Thyroid gland (tissue), 4 donors: ENCODE results near the gene ARHGEF4. TPM values are rescaled to one million over a fixed set of nuclear protein-coding genes. Genes with fewer than 3 reads are reported as not detected.
"Not testable (repeated sequence)": the region's sequence is repeated elsewhere in the genome, so short reads cannot be mapped to it uniquely, and the experiment has no call there.

ENCODE experiments used
- DNase-seq, 2 donors: peaks; one replicate each; pipeline ENCODE4 v3.0.0-alpha.2; 2019
- H3K27ac ChIP-seq, 3 donors: fragments of 200-600 bp; sonication (generic); 1 replicate in 2 of 3; 2 replicates in 1 of 3; pipeline ENCODE4 v1.5.1; 2016 to 2019; ENCODE audit warnings: mild to moderate bottlenecking in 1 of 3, moderate library complexity in 1 of 3
- H3K27me3 ChIP-seq: fragments of 200-600 bp; sonication (generic); one replicate; pipeline ENCODE4 v1.5.1; 2019
- H3K36me3 ChIP-seq, 2 donors: fragments of 200-600 bp; sonication (generic); one replicate each; pipeline ENCODE4 v1.5.1; 2016 to 2019
- H3K4me1 ChIP-seq, 2 donors: fragments of 200-600 bp; sonication (generic); one replicate each; pipeline ENCODE4 v1.5.1; 2017 to 2019
- H3K4me3 ChIP-seq, 3 donors: fragments of 200-600 bp; sonication (generic); replicated peaks in 1 of 3; 1 replicate in 2 of 3; 2 replicates in 1 of 3; pipeline ENCODE4 v1.5.1; 2016; ENCODE audit warnings: mild to moderate bottlenecking in 1 of 3
- H3K9me3 ChIP-seq: fragments of 200-600 bp; sonication (generic); one replicate; pipeline ENCODE4 v1.5.1; 2017
- POLR2A ChIP-seq, 2 donors: fragments of 450-650 bp; IDR thresholded peaks; one replicate each; pipeline ENCODE4 v1.6.1; 2017; ENCODE audit warnings: antibody characterized with exemption in 2 of 2, mild to moderate bottlenecking in 2 of 2, moderate library complexity in 1 of 2
- WGBS, 2 donors: methylation state at CpG; one replicate each; pipeline ENCODE4 v1.1.5; 2017; 5-methylcytosine and 5-hydroxymethylcytosine counted together
- intact Hi-C: fragments of 100-400 bp; cut with DNase I; formaldehyde crosslinking; loops from one replicate; pipeline ENCODE4 v1.15.1; 2023
- total RNA-seq, 4 donors: library from RNA; depleted of rRNA; stranded (reverse); fragments of >200 nt; gene quantifications; one replicate each; pipeline ENCODE4 v1.2.3, GENCODE V29; 2016
- TF ChIP-seq, protein P1 (sequence below), 6 experiments: fragments of 200-600 bp in 3 of 6; fragments of 450-650 bp in 3 of 6; sonication (generic) in 3 of 6; IDR thresholded peaks; one replicate each; pipeline ENCODE4 v1.5.1; 2016 to 2019; ENCODE audit warnings: antibody characterized with exemption in 6 of 6, mild to moderate bottlenecking in 2 of 6, inconsistent platforms in 1 of 6, moderate library complexity in 1 of 6

Gene ARHGEF4
- total RNA-seq, 4 donors from 2014 or later: 15.6 to 24.3 (median 22.5) TPM

DNA sequence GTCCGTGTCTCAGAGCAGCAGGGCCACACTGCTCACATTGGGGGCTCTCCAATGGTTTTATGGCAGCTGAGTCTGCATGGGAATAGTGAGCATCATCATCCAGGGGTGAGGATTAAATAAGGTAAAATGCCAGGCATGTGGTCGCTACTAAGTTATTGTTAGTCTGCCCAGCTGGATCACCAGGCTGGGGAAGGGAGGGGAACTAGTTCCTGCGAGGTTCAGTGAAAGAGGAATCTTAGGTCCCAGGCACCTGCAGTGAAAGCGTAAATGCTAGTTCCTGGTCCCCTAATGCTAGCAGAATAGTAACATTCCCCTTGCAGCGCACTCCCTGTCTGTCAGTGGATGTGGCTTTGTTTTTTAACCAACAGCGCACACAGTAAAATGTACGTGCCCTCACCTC is 60.1 kb downstream of the ARHGEF4 start:
- WGBS, 2 donors: 90 to 94% methylated on average over 7 of the region's 7 CpGs
- no peak for DNase-seq
- TF ChIP-seq, protein P1, sequence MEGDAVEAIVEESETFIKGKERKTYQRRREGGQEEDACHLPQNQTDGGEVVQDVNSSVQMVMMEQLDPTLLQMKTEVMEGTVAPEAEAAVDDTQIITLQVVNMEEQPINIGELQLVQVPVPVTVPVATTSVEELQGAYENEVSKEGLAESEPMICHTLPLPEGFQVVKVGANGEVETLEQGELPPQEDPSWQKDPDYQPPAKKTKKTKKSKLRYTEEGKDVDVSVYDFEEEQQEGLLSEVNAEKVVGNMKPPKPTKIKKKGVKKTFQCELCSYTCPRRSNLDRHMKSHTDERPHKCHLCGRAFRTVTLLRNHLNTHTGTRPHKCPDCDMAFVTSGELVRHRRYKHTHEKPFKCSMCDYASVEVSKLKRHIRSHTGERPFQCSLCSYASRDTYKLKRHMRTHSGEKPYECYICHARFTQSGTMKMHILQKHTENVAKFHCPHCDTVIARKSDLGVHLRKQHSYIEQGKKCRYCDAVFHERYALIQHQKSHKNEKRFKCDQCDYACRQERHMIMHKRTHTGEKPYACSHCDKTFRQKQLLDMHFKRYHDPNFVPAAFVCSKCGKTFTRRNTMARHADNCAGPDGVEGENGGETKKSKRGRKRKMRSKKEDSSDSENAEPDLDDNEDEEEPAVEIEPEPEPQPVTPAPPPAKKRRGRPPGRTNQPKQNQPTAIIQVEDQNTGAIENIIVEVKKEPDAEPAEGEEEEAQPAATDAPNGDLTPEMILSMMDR (IDR thresholded peaks at IDR 0.05): no peak
- no peak for TF ChIP-seq POLR2A (IDR thresholded peaks at IDR 0.05)

DNA sequence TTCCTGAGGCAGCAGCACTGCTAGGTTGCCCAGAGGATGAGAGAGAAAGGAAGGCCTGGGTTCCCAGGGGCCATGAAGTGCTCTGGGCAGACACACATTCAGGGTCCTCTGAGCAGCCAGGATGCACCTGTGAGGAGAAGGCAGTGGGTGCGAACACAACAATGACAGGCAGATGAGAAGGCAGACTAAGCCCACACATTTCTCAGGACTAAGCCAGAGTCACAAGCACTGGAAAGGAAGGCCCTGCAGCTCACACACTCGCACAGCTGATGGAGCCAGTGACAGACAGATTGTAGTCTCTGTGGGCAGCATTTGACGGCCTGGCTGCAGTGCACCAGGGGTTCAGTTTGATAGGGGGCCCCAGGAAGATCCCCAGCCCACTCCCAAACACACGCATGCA is 61.8 kb downstream of the ARHGEF4 start:
- intact Hi-C loops: no loop called here
- WGBS, 2 donors: 72 to 77% methylated on average over 4 of the region's 4 CpGs
- no peak for TF ChIP-seq POLR2A (IDR thresholded peaks at IDR 0.05)
- TF ChIP-seq, protein P1 (IDR thresholded peaks at IDR 0.05): no peak

More for the DNA sequence above, 60.1 kb downstream of the ARHGEF4 start:
- intact Hi-C loops: no loop called here
- H3K36me3 ChIP-seq: no peaks in the 10 kb centered on the region
- H3K9me3 ChIP-seq: no peaks in the 10 kb centered on the region
- H3K27ac ChIP-seq: no peak overlapping the region
- H3K4me1 ChIP-seq: peaks cover 0 to 10% of the 10 kb centered on the region in 2 donors
- H3K4me3 ChIP-seq: no peak overlapping the region
- no peaks in the 10 kb centered on the region for H3K27me3 ChIP-seq

DNA sequence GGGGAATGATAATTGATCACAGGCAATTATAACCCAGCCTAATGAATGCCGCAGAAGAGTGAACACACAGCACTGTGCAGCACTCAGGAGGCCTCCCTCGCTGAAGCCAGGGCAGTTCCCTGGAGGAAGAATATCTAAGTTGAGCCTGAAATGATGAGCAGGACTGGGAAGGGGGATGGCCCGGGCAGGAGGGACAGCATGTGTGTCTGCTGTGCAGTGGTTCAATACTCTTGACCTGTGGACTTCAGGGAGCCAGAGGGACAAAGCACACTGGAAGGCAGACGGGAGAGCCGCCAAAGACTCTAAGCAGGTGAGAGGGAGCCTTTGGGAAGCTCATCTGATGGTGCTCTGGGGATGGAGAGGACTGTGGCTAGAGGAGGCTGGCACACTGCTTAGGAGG is 62.6 kb downstream of the ARHGEF4 start:
- no peaks in the 10 kb centered on the region for H3K27me3 ChIP-seq
- H3K27ac ChIP-seq: no peak overlapping the region
- intact Hi-C loops: no loop called here
- DNase-seq: no peak
- no peaks in the 10 kb centered on the region for H3K36me3 ChIP-seq
- H3K4me1 ChIP-seq: no peaks in the 10 kb centered on the region
- H3K4me3 ChIP-seq: no peak overlapping the region
- 80 to 82% methylated on average over 5 of the region's 5 CpGs for WGBS, 2 donors
- no peaks in the 10 kb centered on the region for H3K9me3 ChIP-seq
- TF ChIP-seq POLR2A (IDR thresholded peaks at IDR 0.05): no peak
- TF ChIP-seq, protein P1 (IDR thresholded peaks at IDR 0.05): no peak

More for the DNA sequence above, 61.8 kb downstream of the ARHGEF4 start:
- Histone ChIP-seq H3K9me3 (no peaks in the 10 kb centered on the region), H3K27ac (no peak overlapping the region), H3K27me3 (no peaks in the 10 kb centered on the region), H3K36me3 (no peaks in the 10 kb centered on the region), H3K4me1 (no peaks in the 10 kb centered on the region), H3K4me3 (no peak overlapping the region)
- DNase-seq: no peak

DNA sequence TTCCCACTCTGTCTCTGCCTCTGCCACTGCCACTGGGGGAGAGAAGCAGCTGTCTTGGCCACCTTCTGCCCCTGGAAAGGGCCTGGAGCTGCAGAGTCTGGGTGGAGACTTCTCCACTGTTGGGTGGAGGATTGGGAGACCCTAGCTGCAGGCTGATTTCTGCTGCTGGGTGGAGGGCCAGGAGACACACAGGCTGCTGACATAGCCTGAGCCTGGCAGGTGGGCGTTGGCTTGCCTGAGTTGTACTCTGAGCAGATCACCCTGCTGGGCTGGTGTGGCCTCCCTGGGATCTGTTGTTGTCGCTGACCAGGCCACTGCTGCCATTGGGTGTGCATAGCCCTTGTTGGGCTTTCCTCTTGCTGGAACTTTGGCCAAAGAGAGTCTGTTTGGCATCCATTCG is 64.3 kb downstream of the ARHGEF4 start:
- H3K4me3 ChIP-seq: no peak overlapping the region
- no peak for TF ChIP-seq POLR2A (IDR thresholded peaks at IDR 0.05)
- TF ChIP-seq, protein P1 (IDR thresholded peaks at IDR 0.05): no peak
- DNase-seq: no peak
- intact Hi-C loops: no loop called here
- no peaks in the 10 kb centered on the region for H3K36me3 ChIP-seq
- H3K9me3 ChIP-seq: no peaks in the 10 kb centered on the region
- H3K27me3 ChIP-seq: no peaks in the 10 kb centered on the region
- 85 to 94% methylated on average over 1 to 3 of the region's 3 CpGs for WGBS, 2 donors
- H3K4me1 ChIP-seq: no peaks in the 10 kb centered on the region
- no peak overlapping the region for H3K27ac ChIP-seq

DNA sequence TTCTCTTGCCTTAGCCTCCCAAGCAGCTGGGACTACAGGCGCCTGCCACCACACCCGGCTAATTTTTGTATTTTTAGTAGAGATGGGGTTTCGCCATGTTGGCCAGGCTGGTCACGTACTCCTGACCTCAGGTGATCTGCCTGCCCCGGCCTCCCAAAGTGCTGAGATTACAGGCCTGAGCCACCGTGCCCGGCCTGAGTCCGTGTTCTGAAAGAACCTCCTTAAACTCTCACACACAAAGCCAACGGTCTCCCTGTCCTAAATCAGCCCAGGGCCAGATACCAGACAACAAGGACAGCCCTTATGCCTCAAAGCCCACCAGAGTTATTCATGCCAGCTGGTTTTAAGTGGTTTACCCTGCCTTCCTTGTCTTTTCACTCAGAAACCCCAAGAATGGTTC is 64.9 kb downstream of the ARHGEF4 start:
- H3K4me3 ChIP-seq, DNase-seq, H3K4me1 ChIP-seq, H3K9me3 ChIP-seq, H3K27ac ChIP-seq, H3K27me3 ChIP-seq, intact Hi-C loops, H3K36me3 ChIP-seq: not testable (repeated sequence)
- 95 to 100% methylated on average over 5 to 9 of the region's 9 CpGs for WGBS, 2 donors

DNA sequence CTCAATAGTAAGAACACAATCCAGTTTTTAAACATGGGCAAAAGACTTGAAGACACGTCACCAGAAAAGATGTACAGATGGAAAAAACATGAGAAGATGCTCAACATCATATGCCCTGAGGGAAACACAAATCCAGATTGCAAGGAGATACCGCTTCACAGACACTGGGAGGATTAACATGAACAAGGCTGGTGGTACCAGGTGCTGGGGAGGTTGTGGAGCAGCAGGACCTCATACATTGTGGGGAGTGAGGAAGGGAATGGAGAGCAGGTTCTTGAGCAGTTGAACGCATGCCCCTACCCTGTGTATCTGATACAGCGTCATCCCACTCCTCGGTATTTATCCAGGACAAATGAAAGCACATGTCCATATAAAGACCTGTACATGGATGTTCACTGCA is 72.1 kb downstream of the ARHGEF4 start:
- no peaks in the 10 kb centered on the region for H3K27me3 ChIP-seq
- no peak overlapping the region for H3K27ac ChIP-seq
- no peaks in the 10 kb centered on the region for H3K9me3 ChIP-seq
- no peaks in the 10 kb centered on the region for H3K36me3 ChIP-seq
- H3K4me3 ChIP-seq: no peak overlapping the region
- no peak for DNase-seq
- TF ChIP-seq POLR2A (IDR thresholded peaks at IDR 0.05): no peak
- TF ChIP-seq, protein P1 (IDR thresholded peaks at IDR 0.05): no peak
- WGBS, 2 donors: 96% methylated on average over 5 of the region's 5 CpGs
- H3K4me1 ChIP-seq: peaks cover 18 to 19% of the 10 kb centered on the region in 2 donors
- intact Hi-C loops: no loop called here
